SK-N-SH treated with all-trans-retinoic acid at 6 μM for 48 hours (cell line): ENCODE results near the gene KANK3.
"Not testable (repeated sequence)": the region's sequence is repeated elsewhere in the genome, so short reads cannot be mapped to it uniquely, and the experiment has no call there.

ENCODE experiments used
- ARNTL ChIP-seq: fragments of 450-650 bp; formaldehyde crosslinking; IDR thresholded peaks from 2 replicates; pipeline ENCODE4 v1.5.0; 2020; ENCODE audit warnings: low read depth, mild to moderate bottlenecking, moderate library complexity, borderline replicate concordance
- BACH2 ChIP-seq: fragments of 250-450 bp; sonication (Bioruptor Pico); IDR thresholded peaks from 2 replicates; pipeline ENCODE4 v1.9.0; 2021; ENCODE audit warnings: mild to moderate bottlenecking, borderline replicate concordance
- ISL1 ChIP-seq: fragments of 250-450 bp; sonication (Bioruptor Pico); IDR thresholded peaks from 2 replicates; pipeline ENCODE4 v2.1.2; 2022; ENCODE audit warnings: mild to moderate bottlenecking, moderate library complexity
- POU6F1 ChIP-seq: fragments of 250-450 bp; sonication (Bioruptor Pico); IDR thresholded peaks from 2 replicates; pipeline ENCODE4 v1.8.0; 2021; ENCODE audit warnings: low read depth, mild to moderate bottlenecking, moderate library complexity, borderline replicate concordance
- ZFP30 ChIP-seq: fragments of 450-650 bp; formaldehyde crosslinking; IDR thresholded peaks from 2 replicates; pipeline ENCODE4 v1.5.0; 2022; ENCODE audit warnings: mild to moderate bottlenecking, moderate library complexity
- ZNF70 ChIP-seq: fragments of 450-650 bp; formaldehyde crosslinking; IDR thresholded peaks from 2 replicates; pipeline ENCODE4 v1.5.0; 2020; ENCODE audit warnings: mild to moderate bottlenecking, moderate library complexity
- TF ChIP-seq, protein P1 (sequence below): fragments of 250-450 bp; sonication (Bioruptor Pico); IDR thresholded peaks from 2 replicates; pipeline ENCODE4 v1.8.0; 2020; ENCODE audit warnings: mild to moderate bottlenecking, moderate library complexity, borderline replicate concordance
- TF ChIP-seq, protein P2 (sequence below): fragments of 250-450 bp; sonication (Bioruptor Pico); IDR thresholded peaks from 2 replicates; pipeline ENCODE4 v1.5.0; 2020; ENCODE audit warnings: mild to moderate bottlenecking, moderate library complexity
- TF ChIP-seq, protein P3 (sequence below): fragments of 250-450 bp; sonication (Bioruptor Pico); IDR thresholded peaks from 2 replicates; pipeline ENCODE4 v1.5.1; 2020; ENCODE audit warnings: low read depth, mild to moderate bottlenecking, moderate library complexity

GRCh38 chr19:8352845-8353244, 9.8 kb upstream of the KANK3 start:
- TF ChIP-seq, protein P1, sequence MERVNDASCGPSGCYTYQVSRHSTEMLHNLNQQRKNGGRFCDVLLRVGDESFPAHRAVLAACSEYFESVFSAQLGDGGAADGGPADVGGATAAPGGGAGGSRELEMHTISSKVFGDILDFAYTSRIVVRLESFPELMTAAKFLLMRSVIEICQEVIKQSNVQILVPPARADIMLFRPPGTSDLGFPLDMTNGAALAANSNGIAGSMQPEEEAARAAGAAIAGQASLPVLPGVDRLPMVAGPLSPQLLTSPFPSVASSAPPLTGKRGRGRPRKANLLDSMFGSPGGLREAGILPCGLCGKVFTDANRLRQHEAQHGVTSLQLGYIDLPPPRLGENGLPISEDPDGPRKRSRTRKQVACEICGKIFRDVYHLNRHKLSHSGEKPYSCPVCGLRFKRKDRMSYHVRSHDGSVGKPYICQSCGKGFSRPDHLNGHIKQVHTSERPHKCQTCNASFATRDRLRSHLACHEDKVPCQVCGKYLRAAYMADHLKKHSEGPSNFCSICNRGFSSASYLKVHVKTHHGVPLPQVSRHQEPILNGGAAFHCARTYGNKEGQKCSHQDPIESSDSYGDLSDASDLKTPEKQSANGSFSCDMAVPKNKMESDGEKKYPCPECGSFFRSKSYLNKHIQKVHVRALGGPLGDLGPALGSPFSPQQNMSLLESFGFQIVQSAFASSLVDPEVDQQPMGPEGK (CRISPR knock-in tag): not testable (repeated sequence)
- not testable (repeated sequence) for TF ChIP-seq ARNTL (CRISPR knock-in tag); POU6F1; ISL1 (CRISPR knock-in tag); ZNF70; ZFP30 (CRISPR knock-in tag); BACH2 (CRISPR knock-in tag)
- TF ChIP-seq, protein P2, sequence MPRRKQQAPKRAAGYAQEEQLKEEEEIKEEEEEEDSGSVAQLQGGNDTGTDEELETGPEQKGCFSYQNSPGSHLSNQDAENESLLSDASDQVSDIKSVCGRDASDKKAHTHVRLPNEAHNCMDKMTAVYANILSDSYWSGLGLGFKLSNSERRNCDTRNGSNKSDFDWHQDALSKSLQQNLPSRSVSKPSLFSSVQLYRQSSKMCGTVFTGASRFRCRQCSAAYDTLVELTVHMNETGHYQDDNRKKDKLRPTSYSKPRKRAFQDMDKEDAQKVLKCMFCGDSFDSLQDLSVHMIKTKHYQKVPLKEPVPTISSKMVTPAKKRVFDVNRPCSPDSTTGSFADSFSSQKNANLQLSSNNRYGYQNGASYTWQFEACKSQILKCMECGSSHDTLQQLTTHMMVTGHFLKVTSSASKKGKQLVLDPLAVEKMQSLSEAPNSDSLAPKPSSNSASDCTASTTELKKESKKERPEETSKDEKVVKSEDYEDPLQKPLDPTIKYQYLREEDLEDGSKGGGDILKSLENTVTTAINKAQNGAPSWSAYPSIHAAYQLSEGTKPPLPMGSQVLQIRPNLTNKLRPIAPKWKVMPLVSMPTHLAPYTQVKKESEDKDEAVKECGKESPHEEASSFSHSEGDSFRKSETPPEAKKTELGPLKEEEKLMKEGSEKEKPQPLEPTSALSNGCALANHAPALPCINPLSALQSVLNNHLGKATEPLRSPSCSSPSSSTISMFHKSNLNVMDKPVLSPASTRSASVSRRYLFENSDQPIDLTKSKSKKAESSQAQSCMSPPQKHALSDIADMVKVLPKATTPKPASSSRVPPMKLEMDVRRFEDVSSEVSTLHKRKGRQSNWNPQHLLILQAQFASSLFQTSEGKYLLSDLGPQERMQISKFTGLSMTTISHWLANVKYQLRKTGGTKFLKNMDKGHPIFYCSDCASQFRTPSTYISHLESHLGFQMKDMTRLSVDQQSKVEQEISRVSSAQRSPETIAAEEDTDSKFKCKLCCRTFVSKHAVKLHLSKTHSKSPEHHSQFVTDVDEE (CRISPR knock-in tag): not testable (repeated sequence)
- TF ChIP-seq, protein P3, sequence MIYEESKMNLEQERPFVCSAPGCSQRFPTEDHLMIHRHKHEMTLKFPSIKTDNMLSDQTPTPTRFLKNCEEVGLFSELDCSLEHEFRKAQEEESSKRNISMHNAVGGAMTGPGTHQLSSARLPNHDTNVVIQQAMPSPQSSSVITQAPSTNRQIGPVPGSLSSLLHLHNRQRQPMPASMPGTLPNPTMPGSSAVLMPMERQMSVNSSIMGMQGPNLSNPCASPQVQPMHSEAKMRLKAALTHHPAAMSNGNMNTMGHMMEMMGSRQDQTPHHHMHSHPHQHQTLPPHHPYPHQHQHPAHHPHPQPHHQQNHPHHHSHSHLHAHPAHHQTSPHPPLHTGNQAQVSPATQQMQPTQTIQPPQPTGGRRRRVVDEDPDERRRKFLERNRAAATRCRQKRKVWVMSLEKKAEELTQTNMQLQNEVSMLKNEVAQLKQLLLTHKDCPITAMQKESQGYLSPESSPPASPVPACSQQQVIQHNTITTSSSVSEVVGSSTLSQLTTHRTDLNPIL: not testable (repeated sequence)
